ENCODE data around the gene GNAS-AS1.

GNAS-AS1 gene

DNA sequence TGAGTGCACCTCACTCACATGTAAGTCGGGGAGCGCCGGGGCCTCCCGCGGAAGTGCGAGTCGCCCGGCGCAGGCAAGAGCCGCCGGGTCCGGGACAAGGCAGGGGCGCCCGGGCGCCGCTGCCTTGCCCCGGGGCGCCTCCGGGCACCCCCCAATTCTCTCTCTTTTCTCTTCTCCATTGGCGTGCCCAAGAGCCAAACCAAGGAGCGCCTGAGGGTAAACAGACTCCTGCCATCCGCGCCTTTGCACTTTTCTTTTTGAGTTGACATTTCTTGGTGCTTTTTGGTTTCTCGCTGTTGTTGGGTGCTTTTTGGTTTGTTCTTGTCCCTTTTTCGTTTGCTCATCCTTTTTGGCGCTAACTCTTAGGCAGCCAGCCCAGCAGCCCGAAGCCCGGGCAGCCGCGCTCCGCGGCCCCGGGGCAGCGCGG is 38.6 kb upstream of the GNAS-AS1 start:
- no peak overlapping the region for H2BK15ac ChIP-seq (replicated peaks; ENCODE audit: low read depth)
- no peak overlapping the region for H2AK5ac ChIP-seq (ENCODE audit: low read length)
- no peak overlapping the region for H3K27ac ChIP-seq (ENCODE audit: low read depth, low read length)
- H3K9ac ChIP-seq (ENCODE audit: low read length), result peak overlapping the region; percentile 94
- no peak overlapping the region for H4K5ac ChIP-seq (ENCODE audit: low read length)
- peak overlapping the region; percentile 96 for H3K56ac ChIP-seq (ENCODE audit: low read length)
- peaks cover 2% of the 10 kb centered on the region for H3K4me1 ChIP-seq (ENCODE audit: control insufficient read depth, low read depth, low read length)
- no peaks in the 10 kb centered on the region for H3K27me3 ChIP-seq (ENCODE audit: insufficient read depth, low read length, poor library complexity)
- H3K4ac ChIP-seq (ENCODE audit: low read depth, low read length), result peak overlapping the region; percentile 94
- no peak overlapping the region for H3K23ac ChIP-seq (ENCODE audit: low read length)
- H3K4me3 ChIP-seq (ENCODE audit: low read length), result peak overlapping the region; percentile 41
- H3K79me2 ChIP-seq (ENCODE audit: control insufficient read depth, insufficient read depth, low read length), result peaks cover 24% of the 10 kb centered on the region
- no peak overlapping the region for H4K8ac ChIP-seq (ENCODE audit: low read depth, low read length)
- peak overlapping the region; percentile 100 for H3K18ac ChIP-seq (ENCODE audit: low read length)
- H3K36me3 ChIP-seq (ENCODE audit: control insufficient read depth, insufficient read depth, low read length), result no peaks in the 10 kb centered on the region
- no peak overlapping the region for H2BK120ac ChIP-seq (ENCODE audit: low read depth, low read length)
- DNase-seq, result no peak
- H2BK5ac ChIP-seq (ENCODE audit: low read length), result no peak overlapping the region
- no peaks in the 10 kb centered on the region for H3K79me1 ChIP-seq (ENCODE audit: low read length)
- WGBS (ENCODE audit: extremely low coverage, insufficient coverage, low lambda C conversion rate), result no CpG with 5 or more reads among the region's 35 CpGs
- peak overlapping the region; percentile 91 for H3K4me2 ChIP-seq (ENCODE audit: low read length)

GRCh38 chr20:58888521-58889333 is 38.0 kb upstream of the GNAS-AS1 start:
- no peaks in the 10 kb centered on the region for H3K79me1 ChIP-seq (ENCODE audit: low read length)
- no peak overlapping the region for H2BK5ac ChIP-seq (ENCODE audit: low read length)
- H3K4ac ChIP-seq (ENCODE audit: low read depth, low read length), result no peak overlapping the region
- H3K23ac ChIP-seq (ENCODE audit: low read length), result no peak overlapping the region
- H2AK5ac ChIP-seq (ENCODE audit: low read length), result no peak overlapping the region
- peak overlapping the region; percentile 32 for H3K4me2 ChIP-seq (ENCODE audit: low read length)
- peaks cover 18% of the 10 kb centered on the region for H3K79me2 ChIP-seq (ENCODE audit: control insufficient read depth, insufficient read depth, low read length)
- H3K9ac ChIP-seq (ENCODE audit: low read length), result peak overlapping the region; percentile 94
- no peaks in the 10 kb centered on the region for H3K36me3 ChIP-seq (ENCODE audit: control insufficient read depth, insufficient read depth, low read length)
- peak; percentile 87 for DNase-seq
- H4K5ac ChIP-seq (ENCODE audit: low read length), result no peak overlapping the region
- WGBS (ENCODE audit: extremely low coverage, insufficient coverage, low lambda C conversion rate), result no CpG with 5 or more reads among the region's 101 CpGs
- H3K27ac ChIP-seq (ENCODE audit: low read depth, low read length), result no peak overlapping the region
- peaks cover under 1% of the 10 kb centered on the region for H3K4me1 ChIP-seq (ENCODE audit: control insufficient read depth, low read depth, low read length)
- H3K27me3 ChIP-seq (ENCODE audit: insufficient read depth, low read length, poor library complexity), result no peaks in the 10 kb centered on the region
- peak overlapping the region; percentile 69 for H2BK120ac ChIP-seq (ENCODE audit: low read depth, low read length)
- H2BK15ac ChIP-seq (replicated peaks; ENCODE audit: low read depth), result no peak overlapping the region
- H4K8ac ChIP-seq (ENCODE audit: low read depth, low read length), result peak overlapping the region; percentile 82
- H3K18ac ChIP-seq (ENCODE audit: low read length), result peak overlapping the region; percentile 100
- H3K56ac ChIP-seq (ENCODE audit: low read length), result peak overlapping the region; percentile 96
- peak overlapping the region; percentile 65 for H3K4me3 ChIP-seq (ENCODE audit: low read length)

GRCh38 chr20:58888103-58888502 is 37.4 kb upstream of the GNAS-AS1 start:
- Histone ChIP-seq H3K36me3 (ENCODE audit: control insufficient read depth, insufficient read depth, low read length) (no peaks in the 10 kb centered on the region), H3K23ac (ENCODE audit: low read length) (no peak overlapping the region), H3K27me3 (ENCODE audit: insufficient read depth, low read length, poor library complexity) (no peaks in the 10 kb centered on the region), H3K4ac (ENCODE audit: low read depth, low read length) (no peak overlapping the region), H3K79me2 (ENCODE audit: control insufficient read depth, insufficient read depth, low read length) (peaks cover 12% of the 10 kb centered on the region), H3K4me2 (ENCODE audit: low read length) (peak overlapping the region; percentile 32), H3K27ac (ENCODE audit: low read depth, low read length) (no peak overlapping the region), H3K9ac (ENCODE audit: low read length) (peak overlapping the region; percentile 80), H2BK15ac (replicated peaks; ENCODE audit: low read depth) (no peak overlapping the region), H3K18ac (ENCODE audit: low read length) (no peak overlapping the region), H4K8ac (ENCODE audit: low read depth, low read length) (no peak overlapping the region), H2BK5ac (ENCODE audit: low read length) (no peak overlapping the region), H3K79me1 (ENCODE audit: low read length) (no peaks in the 10 kb centered on the region), H4K5ac (ENCODE audit: low read length) (no peak overlapping the region), H2AK5ac (ENCODE audit: low read length) (no peak overlapping the region), H3K56ac (ENCODE audit: low read length) (peak overlapping the region; percentile 89), H3K4me3 (ENCODE audit: low read length) (peak overlapping the region; percentile 65), H3K4me1 (ENCODE audit: control insufficient read depth, low read depth, low read length) (peaks cover 5% of the 10 kb centered on the region), H2BK120ac (ENCODE audit: low read depth, low read length) (no peak overlapping the region)
- WGBS (ENCODE audit: extremely low coverage, insufficient coverage, low lambda C conversion rate), result no CpG with 5 or more reads among the region's 12 CpGs
- DNase-seq, result no peak

DNA sequence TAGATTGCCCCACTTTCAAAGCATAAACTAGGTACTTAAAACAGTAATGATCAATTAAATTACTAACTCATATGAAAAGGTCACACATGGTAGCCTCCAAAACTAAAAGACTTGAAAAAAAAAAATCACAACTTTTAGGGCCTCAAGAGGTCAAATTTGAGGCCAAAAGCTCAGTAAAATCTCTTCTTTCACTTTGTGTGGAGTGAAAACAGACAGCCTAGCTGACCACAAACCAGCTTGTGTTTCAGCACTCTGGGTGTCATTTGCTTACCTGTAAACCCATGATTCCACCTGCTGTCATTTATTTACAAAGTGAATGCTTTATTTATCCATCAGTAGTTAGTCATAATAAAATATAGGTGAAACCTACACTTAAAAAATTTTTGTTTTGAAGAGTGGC is 35.8 kb upstream of the GNAS-AS1 start:
- H3K18ac ChIP-seq (ENCODE audit: low read length), result no peak overlapping the region
- no peaks in the 10 kb centered on the region for H3K27me3 ChIP-seq (ENCODE audit: insufficient read depth, low read length, poor library complexity)
- no peak overlapping the region for H4K8ac ChIP-seq (ENCODE audit: low read depth, low read length)
- H3K4me2 ChIP-seq (ENCODE audit: low read length), result no peak overlapping the region
- no peak overlapping the region for H4K5ac ChIP-seq (ENCODE audit: low read length)
- H2BK15ac ChIP-seq (replicated peaks; ENCODE audit: low read depth), result no peak overlapping the region
- H3K4me3 ChIP-seq (ENCODE audit: low read length), result no peak overlapping the region
- H3K27ac ChIP-seq (ENCODE audit: low read depth, low read length), result no peak overlapping the region
- peaks cover 3% of the 10 kb centered on the region for H3K79me2 ChIP-seq (ENCODE audit: control insufficient read depth, insufficient read depth, low read length)
- no peak overlapping the region for H2AK5ac ChIP-seq (ENCODE audit: low read length)
- no peaks in the 10 kb centered on the region for H3K79me1 ChIP-seq (ENCODE audit: low read length)
- no peak overlapping the region for H3K56ac ChIP-seq (ENCODE audit: low read length)
- no peak overlapping the region for H2BK5ac ChIP-seq (ENCODE audit: low read length)
- H3K9ac ChIP-seq (ENCODE audit: low read length), result no peak overlapping the region
- H3K36me3 ChIP-seq (ENCODE audit: control insufficient read depth, insufficient read depth, low read length), result no peaks in the 10 kb centered on the region
- H3K4ac ChIP-seq (ENCODE audit: low read depth, low read length), result no peak overlapping the region
- no peak overlapping the region for H2BK120ac ChIP-seq (ENCODE audit: low read depth, low read length)
- H3K4me1 ChIP-seq (ENCODE audit: control insufficient read depth, low read depth, low read length), result peaks cover 5% of the 10 kb centered on the region
- no peak for DNase-seq
- H3K23ac ChIP-seq (ENCODE audit: low read length), result no peak overlapping the region

DNA sequence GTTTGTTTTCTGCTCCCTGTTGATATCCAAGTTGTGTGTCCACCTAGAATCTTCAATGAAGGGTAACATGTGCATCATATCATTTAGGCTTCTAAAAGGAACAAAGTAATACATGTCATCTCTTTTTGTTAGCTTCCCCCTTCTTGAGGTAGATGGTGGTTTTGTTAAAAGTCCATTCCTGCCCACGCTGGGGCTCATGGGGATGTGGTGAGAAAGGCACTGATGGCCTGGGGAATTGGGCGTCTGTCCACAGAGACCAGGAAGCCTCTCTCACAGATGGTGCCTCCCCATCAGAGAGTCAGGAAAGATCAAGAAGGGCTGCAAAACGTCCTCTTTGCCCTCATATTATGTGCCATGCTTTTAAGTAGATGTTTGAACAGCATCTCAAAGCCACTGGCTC is 34.3 kb upstream of the GNAS-AS1 start:
- H3K4me1 ChIP-seq (ENCODE audit: control insufficient read depth, low read depth, low read length), result peaks cover 5% of the 10 kb centered on the region
- H3K9ac ChIP-seq (ENCODE audit: low read length), result no peak overlapping the region
- no peak overlapping the region for H3K4ac ChIP-seq (ENCODE audit: low read depth, low read length)
- no peak overlapping the region for H3K4me3 ChIP-seq (ENCODE audit: low read length)
- H2BK5ac ChIP-seq (ENCODE audit: low read length), result no peak overlapping the region
- H2AK5ac ChIP-seq (ENCODE audit: low read length), result no peak overlapping the region
- no peak overlapping the region for H3K23ac ChIP-seq (ENCODE audit: low read length)
- H3K36me3 ChIP-seq (ENCODE audit: control insufficient read depth, insufficient read depth, low read length), result no peaks in the 10 kb centered on the region
- H3K4me2 ChIP-seq (ENCODE audit: low read length), result no peak overlapping the region
- H3K18ac ChIP-seq (ENCODE audit: low read length), result no peak overlapping the region
- no peak overlapping the region for H2BK15ac ChIP-seq (replicated peaks; ENCODE audit: low read depth)
- no peak for DNase-seq
- no CpG with 5 or more reads among the region's 3 CpGs for WGBS (ENCODE audit: extremely low coverage, insufficient coverage, low lambda C conversion rate)
- H3K79me2 ChIP-seq (ENCODE audit: control insufficient read depth, insufficient read depth, low read length), result no peaks in the 10 kb centered on the region
- H3K79me1 ChIP-seq (ENCODE audit: low read length), result no peaks in the 10 kb centered on the region
- no peaks in the 10 kb centered on the region for H3K27me3 ChIP-seq (ENCODE audit: insufficient read depth, low read length, poor library complexity)
- no peak overlapping the region for H2BK120ac ChIP-seq (ENCODE audit: low read depth, low read length)
- no peak overlapping the region for H3K56ac ChIP-seq (ENCODE audit: low read length)
- no peak overlapping the region for H4K8ac ChIP-seq (ENCODE audit: low read depth, low read length)
- H3K27ac ChIP-seq (ENCODE audit: low read depth, low read length), result no peak overlapping the region
- H4K5ac ChIP-seq (ENCODE audit: low read length), result no peak overlapping the region
